ENCODE measurements around the gene RBM34.
"Not testable (repeated sequence)": the region's sequence is repeated elsewhere in the genome, so short reads cannot be mapped to it uniquely, and the experiment has no call there.

The RBM34 gene, protein sequence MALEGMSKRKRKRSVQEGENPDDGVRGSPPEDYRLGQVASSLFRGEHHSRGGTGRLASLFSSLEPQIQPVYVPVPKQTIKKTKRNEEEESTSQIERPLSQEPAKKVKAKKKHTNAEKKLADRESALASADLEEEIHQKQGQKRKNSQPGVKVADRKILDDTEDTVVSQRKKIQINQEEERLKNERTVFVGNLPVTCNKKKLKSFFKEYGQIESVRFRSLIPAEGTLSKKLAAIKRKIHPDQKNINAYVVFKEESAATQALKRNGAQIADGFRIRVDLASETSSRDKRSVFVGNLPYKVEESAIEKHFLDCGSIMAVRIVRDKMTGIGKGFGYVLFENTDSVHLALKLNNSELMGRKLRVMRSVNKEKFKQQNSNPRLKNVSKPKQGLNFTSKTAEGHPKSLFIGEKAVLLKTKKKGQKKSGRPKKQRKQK

DNA sequence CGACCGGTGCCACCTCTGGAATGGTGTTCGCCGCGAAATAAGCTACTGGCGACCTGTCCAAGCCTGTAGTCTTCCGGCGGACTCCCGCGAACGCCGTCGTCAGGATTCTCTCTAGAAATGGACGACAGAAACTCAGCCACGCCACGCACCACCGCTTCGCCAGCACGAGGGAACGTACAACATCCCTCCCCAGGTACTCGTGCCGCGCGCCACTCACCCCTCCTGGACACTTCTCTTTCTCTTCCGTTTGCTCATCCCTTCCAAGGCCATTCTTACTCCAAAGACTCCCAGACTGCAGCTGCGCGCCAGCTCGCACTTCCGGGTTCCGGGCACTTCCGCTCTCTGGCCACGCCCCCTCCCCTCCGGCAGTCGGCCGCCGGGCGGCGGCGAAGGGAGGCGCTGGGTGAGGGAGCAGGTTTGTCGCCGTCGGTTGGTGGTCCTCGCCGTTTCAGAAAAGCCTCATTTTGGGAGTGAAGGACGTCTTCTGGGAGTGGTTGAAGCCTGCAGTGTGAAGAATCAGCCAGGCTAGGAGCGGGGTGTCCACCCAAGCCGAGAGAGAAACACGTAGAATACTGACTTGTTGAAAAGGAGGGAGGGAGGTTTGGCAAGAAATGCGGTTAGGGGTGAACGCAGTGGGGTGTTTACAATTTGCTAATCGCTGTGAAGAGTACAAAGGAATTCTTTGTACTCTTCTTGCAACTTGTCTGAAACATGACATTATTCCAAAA is at the start of gene RBM34:
Gene RBM34 (minus strand): TSS at position 294 of the 728 bp plus-strand sequence. CDS start 24 bp downstream, at position 270.
- peaks cover 4% of the 10 kb centered on the region for H3K36me3 ChIP-seq (ENCODE audit: control insufficient read depth, insufficient read depth, low read length)
- peak within 1 kb of the TSS; percentile 94 for H3K27ac ChIP-seq (ENCODE audit: low read depth, low read length)
- peak within 1 kb of the TSS; percentile 99 for H3K4me3 ChIP-seq (ENCODE audit: low read length)
- H3K27me3 ChIP-seq (ENCODE audit: control insufficient read depth, insufficient read depth, low read length) = no peaks in the 10 kb centered on the region
- peak within 1 kb of the TSS; percentile 98 for H3K9ac ChIP-seq (ENCODE audit: low read length)
- H3K4me1 ChIP-seq (ENCODE audit: control insufficient read depth, insufficient read depth, low read length) = peaks cover 3% of the 10 kb centered on the region

DNA sequence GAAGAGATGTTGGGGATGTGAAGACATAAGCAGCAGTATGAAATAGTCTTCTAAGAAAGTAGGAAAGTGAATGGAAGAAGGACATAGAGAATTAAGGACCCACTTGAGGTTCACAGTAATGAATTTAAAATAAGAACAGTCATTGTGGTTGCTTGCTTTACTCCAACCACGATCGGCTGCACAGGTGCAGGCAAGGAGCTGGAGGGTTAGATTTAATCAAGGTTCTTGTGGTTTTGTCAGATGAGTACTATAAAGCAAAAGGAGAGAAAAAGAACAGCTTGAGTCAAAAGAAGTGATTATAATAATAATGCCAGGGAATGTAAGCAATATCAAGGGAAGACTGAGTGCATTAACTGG is 46.1 kb upstream of the RBM34 start:
- H3K4me3 ChIP-seq (ENCODE audit: low read length) = no peak overlapping the region
- H3K4me1 ChIP-seq (ENCODE audit: control insufficient read depth, insufficient read depth, low read length) = no peaks in the 10 kb centered on the region
- no peaks in the 10 kb centered on the region for H3K27me3 ChIP-seq (ENCODE audit: control insufficient read depth, insufficient read depth, low read length)
- H3K27ac ChIP-seq (ENCODE audit: low read depth, low read length) = no peak overlapping the region
- H3K9ac ChIP-seq (ENCODE audit: low read length) = no peak overlapping the region
- peaks cover 8% of the 10 kb centered on the region for H3K36me3 ChIP-seq (ENCODE audit: control insufficient read depth, insufficient read depth, low read length)

DNA sequence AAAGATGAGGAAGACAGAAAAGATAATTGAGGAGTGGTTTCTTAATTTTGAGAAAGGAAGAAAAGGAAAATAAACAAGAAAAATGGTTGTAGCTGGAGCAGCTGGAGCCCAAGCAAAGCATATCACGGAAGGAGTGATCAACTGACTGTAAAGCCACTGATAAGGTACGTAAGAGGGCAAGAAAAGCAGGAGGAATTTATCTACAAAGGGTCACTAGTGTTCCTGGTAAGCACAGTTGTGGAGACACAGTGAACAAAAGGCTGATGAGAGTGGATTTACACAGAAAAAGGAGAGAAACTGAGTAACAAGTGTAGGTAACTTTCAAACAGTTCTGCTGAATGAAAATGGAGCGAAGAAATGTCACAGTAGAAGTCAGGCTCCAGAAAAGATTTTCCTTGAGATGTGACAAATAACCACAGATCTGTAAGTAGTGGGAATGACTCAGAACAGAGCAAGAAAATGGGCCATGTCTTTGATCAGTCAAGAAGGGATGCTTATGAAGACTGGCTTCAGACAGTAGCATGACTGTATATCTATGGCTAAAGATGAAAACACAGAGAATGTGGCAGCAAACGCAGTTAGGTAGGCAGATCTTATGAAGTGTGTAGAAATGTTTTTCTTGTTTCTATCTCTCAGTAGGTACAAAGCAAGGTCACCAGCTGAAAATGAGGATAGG is 45.6 kb upstream of the RBM34 start:
- Histone ChIP-seq H3K27ac (ENCODE audit: low read depth, low read length) (no peak overlapping the region), H3K36me3 (ENCODE audit: control insufficient read depth, insufficient read depth, low read length) (peaks cover 8% of the 10 kb centered on the region), H3K4me1 (ENCODE audit: control insufficient read depth, insufficient read depth, low read length) (no peaks in the 10 kb centered on the region), H3K27me3 (ENCODE audit: control insufficient read depth, insufficient read depth, low read length) (no peaks in the 10 kb centered on the region), H3K4me3 (ENCODE audit: low read length) (no peak overlapping the region), H3K9ac (ENCODE audit: low read length) (no peak overlapping the region)

- no peak overlapping the region for H3K27ac ChIP-seq (ENCODE audit: low read depth, low read length)
- no peak overlapping the region for H3K9ac ChIP-seq (ENCODE audit: low read length)
- no peak overlapping the region for H3K4me3 ChIP-seq (ENCODE audit: low read length)
- no peaks in the 10 kb centered on the region for H3K4me1 ChIP-seq (ENCODE audit: control insufficient read depth, insufficient read depth, low read length)
- H3K36me3 ChIP-seq (ENCODE audit: control insufficient read depth, insufficient read depth, low read length) = peaks cover 3% of the 10 kb centered on the region
- H3K27me3 ChIP-seq (ENCODE audit: control insufficient read depth, insufficient read depth, low read length) = no peaks in the 10 kb centered on the region
Measured at GRCh38 chr1:235205687-235206086, 44.6 kb upstream of the RBM34 start.

DNA sequence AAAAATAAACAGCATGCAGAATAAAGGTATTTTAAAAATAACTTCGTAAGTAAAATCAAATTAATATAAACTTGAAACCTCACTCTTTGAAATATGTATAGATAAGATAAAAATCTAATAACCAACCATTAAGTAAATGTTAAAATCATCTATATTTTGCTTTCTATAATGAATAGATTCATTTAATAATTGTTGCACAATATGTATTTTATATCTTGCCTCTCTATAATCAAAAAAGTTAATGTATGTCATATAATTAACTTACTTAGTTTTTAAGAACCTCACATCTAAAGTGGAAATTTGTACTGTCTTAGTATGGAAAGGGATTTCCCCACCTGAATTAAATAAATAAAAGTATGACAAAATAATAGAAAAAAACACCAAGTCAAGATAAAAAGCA is 42.4 kb upstream of the RBM34 start:
- Histone ChIP-seq H3K9ac (ENCODE audit: low read length) (no peak overlapping the region), H3K27me3 (ENCODE audit: control insufficient read depth, insufficient read depth, low read length) (no peaks in the 10 kb centered on the region), H3K4me3 (ENCODE audit: low read length) (no peak overlapping the region), H3K36me3 (ENCODE audit: control insufficient read depth, insufficient read depth, low read length) (peaks cover 3% of the 10 kb centered on the region), H3K4me1 (ENCODE audit: control insufficient read depth, insufficient read depth, low read length) (no peaks in the 10 kb centered on the region), H3K27ac (ENCODE audit: low read depth, low read length) (no peak overlapping the region)

- H3K9ac ChIP-seq (ENCODE audit: low read length); H3K36me3 ChIP-seq (ENCODE audit: control insufficient read depth, insufficient read depth, low read length); H3K4me3 ChIP-seq (ENCODE audit: low read length); H3K4me1 ChIP-seq (ENCODE audit: control insufficient read depth, insufficient read depth, low read length); H3K27ac ChIP-seq (ENCODE audit: low read depth, low read length); H3K27me3 ChIP-seq (ENCODE audit: control insufficient read depth, insufficient read depth, low read length): not testable (repeated sequence)
Measured at GRCh38 chr1:235202447-235202846, 41.4 kb upstream of the RBM34 start.

- Histone ChIP-seq H3K27me3 (ENCODE audit: control insufficient read depth, insufficient read depth, low read length) (no peaks in the 10 kb centered on the region), H3K4me1 (ENCODE audit: control insufficient read depth, insufficient read depth, low read length) (no peaks in the 10 kb centered on the region), H3K27ac (ENCODE audit: low read depth, low read length) (no peak overlapping the region), H3K9ac (ENCODE audit: low read length) (no peak overlapping the region), H3K36me3 (ENCODE audit: control insufficient read depth, insufficient read depth, low read length) (no peaks in the 10 kb centered on the region), H3K4me3 (ENCODE audit: low read length) (no peak overlapping the region)
Measured at GRCh38 chr1:235199441-235199840, 38.4 kb upstream of the RBM34 start.

DNA sequence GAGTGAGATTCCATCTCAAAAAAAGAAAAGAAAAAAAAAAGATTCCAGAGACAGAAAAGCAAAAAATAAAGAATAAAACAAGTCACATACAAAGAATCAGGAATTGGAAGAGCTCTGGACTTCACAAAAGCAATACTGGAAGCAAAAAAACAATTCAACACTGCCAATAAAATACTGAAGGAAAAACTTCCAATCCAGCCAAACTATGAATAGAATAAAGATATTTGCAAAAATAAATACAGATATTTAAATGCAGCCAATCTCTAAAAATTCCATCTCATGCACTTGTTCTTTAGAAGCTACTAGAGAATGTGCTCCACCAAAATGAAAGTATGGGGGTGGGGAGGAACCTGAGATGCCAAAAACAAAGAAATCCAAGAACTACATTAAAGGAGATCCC is 29.4 kb upstream of the RBM34 start:
- Histone ChIP-seq H3K4me1 (ENCODE audit: control insufficient read depth, insufficient read depth, low read length) (no peaks in the 10 kb centered on the region), H3K27ac (ENCODE audit: low read depth, low read length) (no peak overlapping the region), H3K36me3 (ENCODE audit: control insufficient read depth, insufficient read depth, low read length) (no peaks in the 10 kb centered on the region), H3K27me3 (ENCODE audit: control insufficient read depth, insufficient read depth, low read length) (no peaks in the 10 kb centered on the region), H3K9ac (ENCODE audit: low read length) (no peak overlapping the region), H3K4me3 (ENCODE audit: low read length) (no peak overlapping the region)

GRCh38 chr1:235187316-235187715 is 26.3 kb upstream of the RBM34 start:
- H3K27me3 ChIP-seq (ENCODE audit: control insufficient read depth, insufficient read depth, low read length) = no peaks in the 10 kb centered on the region
- no peaks in the 10 kb centered on the region for H3K4me1 ChIP-seq (ENCODE audit: control insufficient read depth, insufficient read depth, low read length)
- H3K27ac ChIP-seq (ENCODE audit: low read depth, low read length) = no peak overlapping the region
- H3K36me3 ChIP-seq (ENCODE audit: control insufficient read depth, insufficient read depth, low read length) = no peaks in the 10 kb centered on the region
- H3K9ac ChIP-seq (ENCODE audit: low read length) = no peak overlapping the region
- H3K4me3 ChIP-seq (ENCODE audit: low read length) = no peak overlapping the region

- Histone ChIP-seq H3K36me3 (ENCODE audit: control insufficient read depth, insufficient read depth, low read length) (peaks cover under 1% of the 10 kb centered on the region), H3K4me1 (ENCODE audit: control insufficient read depth, insufficient read depth, low read length) (no peaks in the 10 kb centered on the region), H3K4me3 (ENCODE audit: low read length) (no peak overlapping the region), H3K27ac (ENCODE audit: low read depth, low read length) (no peak overlapping the region), H3K27me3 (ENCODE audit: control insufficient read depth, insufficient read depth, low read length) (no peaks in the 10 kb centered on the region), H3K9ac (ENCODE audit: low read length) (no peak overlapping the region)
Measured at GRCh38 chr1:235181561-235182245, 20.7 kb upstream of the RBM34 start.

DNA sequence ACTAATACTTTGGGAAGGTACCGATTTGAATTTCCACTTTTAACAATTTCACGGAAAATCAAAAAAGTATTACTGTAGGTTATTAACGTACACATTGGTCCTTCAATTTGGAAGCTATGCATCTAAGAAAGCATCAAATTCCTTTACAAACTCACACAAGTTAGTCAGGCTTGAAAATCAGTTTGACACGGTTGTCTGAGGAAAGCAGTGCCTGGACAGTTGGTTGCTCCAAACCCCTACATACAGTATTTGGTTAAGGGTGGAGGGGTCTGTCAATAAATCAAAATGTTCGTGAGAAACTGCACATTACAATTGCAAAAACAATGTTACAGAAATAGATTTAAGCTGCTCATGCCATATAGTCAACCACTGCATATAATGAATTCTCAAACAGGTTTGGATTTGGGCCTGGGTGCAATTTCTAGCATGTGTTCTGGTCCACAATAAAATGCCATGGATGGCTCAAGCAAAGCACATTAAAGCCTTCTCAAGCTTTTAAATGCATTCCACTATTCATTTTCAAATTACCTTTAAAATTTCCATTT is 19.9 kb upstream of the RBM34 start:
- Histone ChIP-seq H3K36me3 (ENCODE audit: control insufficient read depth, insufficient read depth, low read length) (peaks cover 4% of the 10 kb centered on the region), H3K4me3 (ENCODE audit: low read length) (no peak overlapping the region), H3K9ac (ENCODE audit: low read length) (no peak overlapping the region), H3K27me3 (ENCODE audit: control insufficient read depth, insufficient read depth, low read length) (no peaks in the 10 kb centered on the region), H3K27ac (ENCODE audit: low read depth, low read length) (no peak overlapping the region), H3K4me1 (ENCODE audit: control insufficient read depth, insufficient read depth, low read length) (no peaks in the 10 kb centered on the region)

- no peaks in the 10 kb centered on the region for H3K27me3 ChIP-seq (ENCODE audit: control insufficient read depth, insufficient read depth, low read length)
- H3K4me3 ChIP-seq (ENCODE audit: low read length) = no peak overlapping the region
- H3K9ac ChIP-seq (ENCODE audit: low read length) = no peak overlapping the region
- H3K4me1 ChIP-seq (ENCODE audit: control insufficient read depth, insufficient read depth, low read length) = no peaks in the 10 kb centered on the region
- peaks cover 6% of the 10 kb centered on the region for H3K36me3 ChIP-seq (ENCODE audit: control insufficient read depth, insufficient read depth, low read length)
- H3K27ac ChIP-seq (ENCODE audit: low read depth, low read length) = no peak overlapping the region
Measured at GRCh38 chr1:235176486-235176885, 15.4 kb upstream of the RBM34 start.
